Spleen (tissue), 7 donors: ENCODE data around the gene WFIKKN2.

Experiments used
- POLR2A ChIP-seq, 3 donors: fragments of 450-650 bp; IDR thresholded peaks; one replicate each; pipeline ENCODE4 v1.5.1; 2017; ENCODE audit warnings: antibody characterized with exemption in 3 of 3, mild to moderate bottlenecking in 1 of 3
- TF ChIP-seq, protein P1 (sequence below), 11 experiments: fragments of 200-600 bp in 7 of 11; fragments of 450-650 bp in 4 of 11; sonication (generic) in 4 of 11; IDR thresholded peaks in 8 of 11; conservative IDR thresholded peaks in 3 of 11; 1 replicate in 7 of 11; 2 replicates in 4 of 11; pipeline versions ENCODE4 v1.4.0 to v1.8.0; 2016 to 2021; ENCODE audit warnings: antibody characterized with exemption in 11 of 11, inconsistent platforms in 4 of 11, mild to moderate bottlenecking in 1 of 11
- donor health status: DM: no; HTN: no; CAD: no; lungs with moderate emphysema.
- donor health status: DM: no; HTN: no; CAD: no.
- donor health status: DM: no; HTN: no; CAD: no.

DNA sequence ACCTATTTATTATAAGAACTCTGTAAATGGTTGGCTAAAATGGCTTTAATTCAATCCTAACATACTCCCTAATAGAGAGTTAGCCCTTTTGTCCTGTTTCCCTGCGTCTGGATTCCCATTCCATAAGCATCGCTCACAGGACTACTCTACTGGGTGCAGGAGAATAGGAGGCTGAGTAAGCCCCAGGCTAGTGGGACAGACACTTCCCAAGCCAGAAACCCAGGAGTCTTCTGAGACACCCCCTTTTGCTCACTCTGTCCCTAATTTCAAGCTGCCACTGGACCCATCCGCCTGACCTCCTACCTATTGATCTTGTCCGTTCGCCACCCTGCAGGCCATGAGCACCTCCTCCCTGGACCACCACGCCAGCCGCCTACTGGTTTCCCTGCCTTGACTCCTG is 47.5 kb downstream of the WFIKKN2 start:
- TF ChIP-seq, protein P1, sequence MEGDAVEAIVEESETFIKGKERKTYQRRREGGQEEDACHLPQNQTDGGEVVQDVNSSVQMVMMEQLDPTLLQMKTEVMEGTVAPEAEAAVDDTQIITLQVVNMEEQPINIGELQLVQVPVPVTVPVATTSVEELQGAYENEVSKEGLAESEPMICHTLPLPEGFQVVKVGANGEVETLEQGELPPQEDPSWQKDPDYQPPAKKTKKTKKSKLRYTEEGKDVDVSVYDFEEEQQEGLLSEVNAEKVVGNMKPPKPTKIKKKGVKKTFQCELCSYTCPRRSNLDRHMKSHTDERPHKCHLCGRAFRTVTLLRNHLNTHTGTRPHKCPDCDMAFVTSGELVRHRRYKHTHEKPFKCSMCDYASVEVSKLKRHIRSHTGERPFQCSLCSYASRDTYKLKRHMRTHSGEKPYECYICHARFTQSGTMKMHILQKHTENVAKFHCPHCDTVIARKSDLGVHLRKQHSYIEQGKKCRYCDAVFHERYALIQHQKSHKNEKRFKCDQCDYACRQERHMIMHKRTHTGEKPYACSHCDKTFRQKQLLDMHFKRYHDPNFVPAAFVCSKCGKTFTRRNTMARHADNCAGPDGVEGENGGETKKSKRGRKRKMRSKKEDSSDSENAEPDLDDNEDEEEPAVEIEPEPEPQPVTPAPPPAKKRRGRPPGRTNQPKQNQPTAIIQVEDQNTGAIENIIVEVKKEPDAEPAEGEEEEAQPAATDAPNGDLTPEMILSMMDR (IDR thresholded peaks at IDR 0.05 in 8 of 11, conservative IDR thresholded peaks at IDR 0.05 in 3 of 11): no peak
- no peak for TF ChIP-seq POLR2A (IDR thresholded peaks at IDR 0.05)
